HepG2 (cell line): ENCODE measurements around the gene TPRG1L. TPM values are rescaled to one million over a fixed set of nuclear protein-coding genes. Genes with fewer than 3 reads are reported as not detected.

Experiments used
- DR1 ChIP-seq: sonication (generic); formaldehyde crosslinking; IDR thresholded peaks from 2 replicates; pipeline ENCODE4 v1.8.0; 2021; ENCODE audit warnings: mild to moderate bottlenecking, missing genetic modification reagents, inconsistent platforms
- JUND ChIP-seq: sonication (generic); formaldehyde crosslinking; IDR thresholded peaks from 2 replicates; pipeline ENCODE4 v1.8.0; 2022; ENCODE audit warnings: mild to moderate bottlenecking, missing genetic modification reagents
- PHF21A ChIP-seq: sonication (generic); formaldehyde crosslinking; IDR thresholded peaks from 2 replicates; pipeline ENCODE4 v1.5.0; 2020; ENCODE audit warnings: mild to moderate bottlenecking, missing genetic modification reagents
- PLRG1 ChIP-seq: fragments of 450-650 bp; conservative IDR thresholded peaks from 2 replicates; pipeline ENCODE4 v1.6.1; 2016
- SETDB1 ChIP-seq: sonication (generic); formaldehyde crosslinking; IDR thresholded peaks from 2 replicates; pipeline ENCODE4 v1.5.1; 2020; ENCODE audit warnings: missing genetic modification reagents, mild to moderate bottlenecking, borderline replicate concordance
- SPEN ChIP-seq: sonication (generic); formaldehyde crosslinking; IDR thresholded peaks from 2 replicates; pipeline ENCODE4 v1.5.1; 2020; ENCODE audit warnings: low read depth, mild to moderate bottlenecking, missing genetic modification reagents
- ZFAT ChIP-seq: sonication (generic); formaldehyde crosslinking; conservative IDR thresholded peaks from 2 replicates; pipeline ENCODE4 v1.8.1; 2023; ENCODE audit warnings: missing genetic modification reagents, inconsistent platforms
- polyA plus RNA-seq, 8 experiments: library from polyadenylated mRNA; depleted of rRNA in 3 of 8; stranded (reverse) in 7 of 8; unstranded in 1 of 8; fragments of >200 nt; fragmentation: Illumina TruSeq in 4 of 8; extraction: Trizol in 4 of 8; gene quantifications; 2 replicates each; pipeline versions ENCODE4 v1.2.1 to v1.2.3, GENCODE V29; 2011 to 2016; ENCODE audit warnings: low read depth in 4 of 8, missing spikeins in 1 of 8, mixed read lengths in 1 of 8; ENCODE audit not compliant: insufficient read depth in 1 of 8
- total RNA-seq, 5 experiments: library from RNA; depleted of rRNA; stranded (reverse); fragments of >200 nt; fragmentation: Illumina TruSeq; extraction: Trizol; gene quantifications; 2 replicates each; pipeline ENCODE4 v1.2.3, GENCODE V29; 2016; ENCODE audit warnings: low read depth in 1 of 5
- TF ChIP-seq, protein P1 (sequence below): sonication (generic); formaldehyde crosslinking; IDR thresholded peaks from one replicate; pipeline ENCODE4 v1.5.1; 2020; ENCODE audit warnings: mild to moderate bottlenecking, missing genetic modification reagents; ENCODE audit errors: not compliant biosample characterization
- TF ChIP-seq, protein P2 (sequence below): IDR thresholded peaks from 2 replicates; pipeline ENCODE4 v1.6.1; 2016; ENCODE audit warnings: missing genetic modification reagents, missing compliant biosample characterization

Gene TPRG1L
- total and polyA plus RNA-seq, 2 of the 13 experiments (the other 11 are each of a cell fraction or from before 2014, with no cell fraction given): 21.3 to 37.4 TPM

DNA sequence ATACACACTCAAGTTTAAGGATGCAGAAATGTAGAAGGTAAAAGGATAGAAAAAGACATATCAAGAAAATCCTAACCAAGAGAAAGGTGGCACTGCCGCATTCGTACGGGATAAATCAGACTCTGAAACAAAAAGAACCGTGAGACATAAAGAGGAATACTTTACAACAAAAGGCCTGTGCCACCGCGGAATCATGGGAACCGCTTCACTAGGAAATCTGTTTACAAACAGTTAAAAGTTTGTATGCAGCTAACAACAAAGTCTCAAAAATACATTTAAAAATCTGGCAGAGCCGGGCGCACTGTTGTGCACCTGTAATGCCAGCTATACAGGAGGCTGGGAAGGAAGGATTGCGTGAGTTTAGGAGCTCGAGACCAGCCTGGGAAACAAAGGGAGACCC, 17.0 kb downstream of the TPRG1L start (continued):
- TF ChIP-seq, protein P1, sequence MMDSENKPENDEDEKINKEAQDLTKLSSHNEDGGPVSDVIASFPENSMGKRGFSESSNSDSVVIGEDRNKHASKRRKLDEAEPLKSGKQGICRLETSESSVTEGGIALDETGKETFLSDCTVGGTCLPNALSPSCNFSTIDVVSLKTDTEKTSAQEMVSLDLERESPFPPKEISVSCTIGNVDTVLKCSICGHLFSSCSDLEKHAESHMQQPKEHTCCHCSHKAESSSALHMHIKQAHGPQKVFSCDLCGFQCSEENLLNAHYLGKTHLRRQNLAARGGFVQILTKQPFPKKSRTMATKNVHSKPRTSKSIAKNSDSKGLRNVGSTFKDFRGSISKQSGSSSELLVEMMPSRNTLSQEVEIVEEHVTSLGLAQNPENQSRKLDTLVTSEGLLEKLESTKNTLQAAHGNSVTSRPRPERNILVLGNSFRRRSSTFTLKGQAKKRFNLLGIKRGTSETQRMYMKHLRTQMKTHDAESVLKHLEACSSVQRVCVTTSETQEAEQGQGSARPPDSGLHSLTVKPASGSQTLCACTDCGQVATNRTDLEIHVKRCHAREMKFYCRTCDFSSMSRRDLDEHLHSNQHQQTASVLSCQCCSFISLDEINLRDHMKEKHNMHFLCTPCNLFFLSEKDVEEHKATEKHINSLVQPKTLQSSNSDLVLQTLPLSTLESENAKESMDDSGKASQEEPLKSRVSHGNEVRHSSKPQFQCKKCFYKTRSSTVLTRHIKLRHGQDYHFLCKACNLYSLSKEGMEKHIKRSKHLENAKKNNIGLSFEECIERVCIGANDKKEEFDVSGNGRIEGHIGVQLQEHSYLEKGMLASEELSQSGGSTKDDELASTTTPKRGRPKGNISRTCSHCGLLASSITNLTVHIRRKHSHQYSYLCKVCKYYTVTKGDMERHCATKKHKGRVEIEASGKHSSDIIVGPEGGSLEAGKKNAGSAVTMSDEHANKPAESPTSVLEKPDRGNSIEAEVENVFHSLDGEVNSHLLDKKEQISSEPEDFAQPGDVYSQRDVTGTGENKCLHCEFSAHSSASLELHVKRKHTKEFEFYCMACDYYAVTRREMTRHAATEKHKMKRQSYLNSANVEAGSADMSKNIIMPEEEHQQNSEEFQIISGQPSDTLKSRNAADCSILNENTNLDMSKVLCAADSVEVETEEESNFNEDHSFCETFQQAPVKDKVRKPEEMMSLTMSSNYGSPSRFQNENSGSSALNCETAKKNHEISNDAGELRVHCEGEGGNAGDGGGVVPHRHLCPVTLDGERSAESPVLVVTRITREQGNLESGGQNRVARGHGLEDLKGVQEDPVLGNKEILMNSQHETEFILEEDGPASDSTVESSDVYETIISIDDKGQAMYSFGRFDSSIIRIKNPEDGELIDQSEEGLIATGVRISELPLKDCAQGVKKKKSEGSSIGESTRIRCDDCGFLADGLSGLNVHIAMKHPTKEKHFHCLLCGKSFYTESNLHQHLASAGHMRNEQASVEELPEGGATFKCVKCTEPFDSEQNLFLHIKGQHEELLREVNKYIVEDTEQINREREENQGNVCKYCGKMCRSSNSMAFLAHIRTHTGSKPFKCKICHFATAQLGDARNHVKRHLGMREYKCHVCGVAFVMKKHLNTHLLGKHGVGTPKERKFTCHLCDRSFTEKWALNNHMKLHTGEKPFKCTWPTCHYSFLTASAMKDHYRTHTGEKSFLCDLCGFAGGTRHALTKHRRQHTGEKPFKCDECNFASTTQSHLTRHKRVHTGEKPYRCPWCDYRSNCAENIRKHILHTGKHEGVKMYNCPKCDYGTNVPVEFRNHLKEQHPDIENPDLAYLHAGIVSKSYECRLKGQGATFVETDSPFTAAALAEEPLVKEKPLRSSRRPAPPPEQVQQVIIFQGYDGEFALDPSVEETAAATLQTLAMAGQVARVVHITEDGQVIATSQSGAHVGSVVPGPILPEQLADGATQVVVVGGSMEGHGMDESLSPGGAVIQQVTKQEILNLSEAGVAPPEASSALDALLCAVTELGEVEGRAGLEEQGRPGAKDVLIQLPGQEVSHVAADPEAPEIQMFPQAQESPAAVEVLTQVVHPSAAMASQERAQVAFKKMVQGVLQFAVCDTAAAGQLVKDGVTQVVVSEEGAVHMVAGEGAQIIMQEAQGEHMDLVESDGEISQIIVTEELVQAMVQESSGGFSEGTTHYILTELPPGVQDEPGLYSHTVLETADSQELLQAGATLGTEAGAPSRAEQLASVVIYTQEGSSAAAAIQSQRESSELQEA (CRISPR knock-in tag): no peak
- TF ChIP-seq JUND (CRISPR knock-in tag) (no peak), SETDB1 (no peak), ZFAT (CRISPR knock-in tag) (no peak), SPEN (no peak), DR1 (CRISPR knock-in tag) (no peak), PHF21A (CRISPR knock-in tag) (no peak), PLRG1 (no peak)
- TF ChIP-seq, protein P2, sequence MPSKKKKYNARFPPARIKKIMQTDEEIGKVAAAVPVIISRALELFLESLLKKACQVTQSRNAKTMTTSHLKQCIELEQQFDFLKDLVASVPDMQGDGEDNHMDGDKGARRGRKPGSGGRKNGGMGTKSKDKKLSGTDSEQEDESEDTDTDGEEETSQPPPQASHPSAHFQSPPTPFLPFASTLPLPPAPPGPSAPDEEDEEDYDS (CRISPR knock-in tag): no peak
- TF ChIP-seq, all 625 proteins: peak for 0
